ENCODE data around the gene PCDHGA12. TPM values are rescaled to one million over a fixed set of nuclear protein-coding genes. Genes with fewer than 3 reads are reported as not detected.
A peak's percentile ranks its signal among the peaks of the same experiment; 100 is the strongest.

Gene PCDHGA12
- total and polyA plus RNA-seq, 10 of the 15 experiments (the other 5 are each of a cell fraction or from before 2014, with no cell fraction given), result 0.04 to 0.79 (median 0.36) TPM; not detected in 2

DNA sequence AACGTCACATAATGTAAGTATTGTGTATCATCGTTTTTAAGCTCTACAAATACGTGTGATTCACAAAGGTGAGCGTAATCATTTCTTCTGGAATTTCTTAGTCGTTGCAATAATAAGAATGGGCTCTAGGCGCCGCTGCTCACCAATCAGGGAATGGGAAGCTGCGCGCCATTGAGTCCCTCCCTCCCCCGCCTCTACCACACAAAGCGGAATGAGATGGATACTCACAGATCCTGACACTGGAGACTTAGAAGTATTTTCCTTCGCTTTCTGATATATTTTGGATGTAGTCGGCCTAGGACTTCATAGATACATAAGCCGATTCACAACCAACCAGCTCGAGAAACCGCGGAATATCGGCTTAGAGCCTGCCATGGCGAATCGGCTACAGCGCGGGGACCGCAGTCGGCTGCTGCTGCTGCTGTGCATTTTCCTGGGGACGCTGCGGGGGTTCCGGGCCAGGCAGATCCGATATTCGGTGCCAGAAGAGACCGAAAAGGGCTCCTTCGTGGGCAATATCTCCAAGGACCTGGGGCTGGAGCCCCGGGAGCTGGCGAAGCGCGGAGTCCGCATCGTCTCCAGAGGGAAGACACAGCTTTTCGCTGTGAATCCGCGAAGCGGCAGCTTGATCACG, 9.3 kb upstream of the PCDHGA12 start, which contains the start of gene PCDHGA11 (continued):
- TF ChIP-seq, protein P1, sequence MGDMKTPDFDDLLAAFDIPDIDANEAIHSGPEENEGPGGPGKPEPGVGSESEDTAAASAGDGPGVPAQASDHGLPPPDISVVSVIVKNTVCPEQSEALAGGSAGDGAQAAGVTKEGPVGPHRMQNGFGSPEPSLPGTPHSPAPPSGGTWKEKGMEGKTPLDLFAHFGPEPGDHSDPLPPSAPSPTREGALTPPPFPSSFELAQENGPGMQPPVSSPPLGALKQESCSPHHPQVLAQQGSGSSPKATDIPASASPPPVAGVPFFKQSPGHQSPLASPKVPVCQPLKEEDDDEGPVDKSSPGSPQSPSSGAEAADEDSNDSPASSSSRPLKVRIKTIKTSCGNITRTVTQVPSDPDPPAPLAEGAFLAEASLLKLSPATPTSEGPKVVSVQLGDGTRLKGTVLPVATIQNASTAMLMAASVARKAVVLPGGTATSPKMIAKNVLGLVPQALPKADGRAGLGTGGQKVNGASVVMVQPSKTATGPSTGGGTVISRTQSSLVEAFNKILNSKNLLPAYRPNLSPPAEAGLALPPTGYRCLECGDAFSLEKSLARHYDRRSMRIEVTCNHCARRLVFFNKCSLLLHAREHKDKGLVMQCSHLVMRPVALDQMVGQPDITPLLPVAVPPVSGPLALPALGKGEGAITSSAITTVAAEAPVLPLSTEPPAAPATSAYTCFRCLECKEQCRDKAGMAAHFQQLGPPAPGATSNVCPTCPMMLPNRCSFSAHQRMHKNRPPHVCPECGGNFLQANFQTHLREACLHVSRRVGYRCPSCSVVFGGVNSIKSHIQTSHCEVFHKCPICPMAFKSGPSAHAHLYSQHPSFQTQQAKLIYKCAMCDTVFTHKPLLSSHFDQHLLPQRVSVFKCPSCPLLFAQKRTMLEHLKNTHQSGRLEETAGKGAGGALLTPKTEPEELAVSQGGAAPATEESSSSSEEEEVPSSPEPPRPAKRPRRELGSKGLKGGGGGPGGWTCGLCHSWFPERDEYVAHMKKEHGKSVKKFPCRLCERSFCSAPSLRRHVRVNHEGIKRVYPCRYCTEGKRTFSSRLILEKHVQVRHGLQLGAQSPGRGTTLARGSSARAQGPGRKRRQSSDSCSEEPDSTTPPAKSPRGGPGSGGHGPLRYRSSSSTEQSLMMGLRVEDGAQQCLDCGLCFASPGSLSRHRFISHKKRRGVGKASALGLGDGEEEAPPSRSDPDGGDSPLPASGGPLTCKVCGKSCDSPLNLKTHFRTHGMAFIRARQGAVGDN (IDR thresholded peaks at IDR 0.05), result no peak
- no peak for TF ChIP-seq SRF (IDR thresholded peaks at IDR 0.05; ENCODE audit: low read depth in 2 of 2, low read length in 2 of 2)
- TF ChIP-seq SIN3A (IDR thresholded peaks at IDR 0.05; ENCODE audit: low read depth, low read length), result no peak
- TF ChIP-seq FOXM1 (IDR thresholded peaks at IDR 0.05; ENCODE audit: low read depth, low read length), result peak; percentile 46; the same call in 1 of the 2 replicates
- TF ChIP-seq BACH1 (IDR thresholded peaks at IDR 0.05; ENCODE audit: borderline replicate concordance), result no peak
- TF ChIP-seq, protein P2, sequence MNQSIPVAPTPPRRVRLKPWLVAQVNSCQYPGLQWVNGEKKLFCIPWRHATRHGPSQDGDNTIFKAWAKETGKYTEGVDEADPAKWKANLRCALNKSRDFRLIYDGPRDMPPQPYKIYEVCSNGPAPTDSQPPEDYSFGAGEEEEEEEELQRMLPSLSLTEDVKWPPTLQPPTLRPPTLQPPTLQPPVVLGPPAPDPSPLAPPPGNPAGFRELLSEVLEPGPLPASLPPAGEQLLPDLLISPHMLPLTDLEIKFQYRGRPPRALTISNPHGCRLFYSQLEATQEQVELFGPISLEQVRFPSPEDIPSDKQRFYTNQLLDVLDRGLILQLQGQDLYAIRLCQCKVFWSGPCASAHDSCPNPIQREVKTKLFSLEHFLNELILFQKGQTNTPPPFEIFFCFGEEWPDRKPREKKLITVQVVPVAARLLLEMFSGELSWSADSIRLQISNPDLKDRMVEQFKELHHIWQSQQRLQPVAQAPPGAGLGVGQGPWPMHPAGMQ (IDR thresholded peaks at IDR 0.05; ENCODE audit: borderline replicate concordance), result no peak
- 0 out of 2 replicates have a peak, but pooled peaks have one; percentile 56 for TF ChIP-seq SMARCA5 (IDR thresholded peaks at IDR 0.05)
- TF ChIP-seq, protein P3, sequence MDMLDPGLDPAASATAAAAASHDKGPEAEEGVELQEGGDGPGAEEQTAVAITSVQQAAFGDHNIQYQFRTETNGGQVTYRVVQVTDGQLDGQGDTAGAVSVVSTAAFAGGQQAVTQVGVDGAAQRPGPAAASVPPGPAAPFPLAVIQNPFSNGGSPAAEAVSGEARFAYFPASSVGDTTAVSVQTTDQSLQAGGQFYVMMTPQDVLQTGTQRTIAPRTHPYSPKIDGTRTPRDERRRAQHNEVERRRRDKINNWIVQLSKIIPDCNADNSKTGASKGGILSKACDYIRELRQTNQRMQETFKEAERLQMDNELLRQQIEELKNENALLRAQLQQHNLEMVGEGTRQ (IDR thresholded peaks at IDR 0.05; ENCODE audit: borderline replicate concordance, low read depth, low read length), result no peak
- TF ChIP-seq BCL11A (IDR thresholded peaks at IDR 0.05; ENCODE audit: low read depth, low read length), result no peak
- TF ChIP-seq, protein P4, sequence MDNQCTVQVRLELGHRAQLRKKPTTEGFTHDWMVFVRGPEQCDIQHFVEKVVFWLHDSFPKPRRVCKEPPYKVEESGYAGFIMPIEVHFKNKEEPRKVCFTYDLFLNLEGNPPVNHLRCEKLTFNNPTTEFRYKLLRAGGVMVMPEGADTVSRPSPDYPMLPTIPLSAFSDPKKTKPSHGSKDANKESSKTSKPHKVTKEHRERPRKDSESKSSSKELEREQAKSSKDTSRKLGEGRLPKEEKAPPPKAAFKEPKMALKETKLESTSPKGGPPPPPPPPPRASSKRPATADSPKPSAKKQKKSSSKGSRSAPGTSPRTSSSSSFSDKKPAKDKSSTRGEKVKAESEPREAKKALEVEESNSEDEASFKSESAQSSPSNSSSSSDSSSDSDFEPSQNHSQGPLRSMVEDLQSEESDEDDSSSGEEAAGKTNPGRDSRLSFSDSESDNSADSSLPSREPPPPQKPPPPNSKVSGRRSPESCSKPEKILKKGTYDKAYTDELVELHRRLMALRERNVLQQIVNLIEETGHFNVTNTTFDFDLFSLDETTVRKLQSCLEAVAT (IDR thresholded peaks at IDR 0.05), result no peak
- no peak for TF ChIP-seq TCF12 (IDR thresholded peaks at IDR 0.05; ENCODE audit: low read depth, low read length)
- TF ChIP-seq, protein P5, sequence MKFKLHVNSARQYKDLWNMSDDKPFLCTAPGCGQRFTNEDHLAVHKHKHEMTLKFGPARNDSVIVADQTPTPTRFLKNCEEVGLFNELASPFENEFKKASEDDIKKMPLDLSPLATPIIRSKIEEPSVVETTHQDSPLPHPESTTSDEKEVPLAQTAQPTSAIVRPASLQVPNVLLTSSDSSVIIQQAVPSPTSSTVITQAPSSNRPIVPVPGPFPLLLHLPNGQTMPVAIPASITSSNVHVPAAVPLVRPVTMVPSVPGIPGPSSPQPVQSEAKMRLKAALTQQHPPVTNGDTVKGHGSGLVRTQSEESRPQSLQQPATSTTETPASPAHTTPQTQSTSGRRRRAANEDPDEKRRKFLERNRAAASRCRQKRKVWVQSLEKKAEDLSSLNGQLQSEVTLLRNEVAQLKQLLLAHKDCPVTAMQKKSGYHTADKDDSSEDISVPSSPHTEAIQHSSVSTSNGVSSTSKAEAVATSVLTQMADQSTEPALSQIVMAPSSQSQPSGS (IDR thresholded peaks at IDR 0.05; ENCODE audit: low read length), result no peak
- no peak for TF ChIP-seq LARP7 (IDR thresholded peaks at IDR 0.05)
- TF ChIP-seq, protein P6, sequence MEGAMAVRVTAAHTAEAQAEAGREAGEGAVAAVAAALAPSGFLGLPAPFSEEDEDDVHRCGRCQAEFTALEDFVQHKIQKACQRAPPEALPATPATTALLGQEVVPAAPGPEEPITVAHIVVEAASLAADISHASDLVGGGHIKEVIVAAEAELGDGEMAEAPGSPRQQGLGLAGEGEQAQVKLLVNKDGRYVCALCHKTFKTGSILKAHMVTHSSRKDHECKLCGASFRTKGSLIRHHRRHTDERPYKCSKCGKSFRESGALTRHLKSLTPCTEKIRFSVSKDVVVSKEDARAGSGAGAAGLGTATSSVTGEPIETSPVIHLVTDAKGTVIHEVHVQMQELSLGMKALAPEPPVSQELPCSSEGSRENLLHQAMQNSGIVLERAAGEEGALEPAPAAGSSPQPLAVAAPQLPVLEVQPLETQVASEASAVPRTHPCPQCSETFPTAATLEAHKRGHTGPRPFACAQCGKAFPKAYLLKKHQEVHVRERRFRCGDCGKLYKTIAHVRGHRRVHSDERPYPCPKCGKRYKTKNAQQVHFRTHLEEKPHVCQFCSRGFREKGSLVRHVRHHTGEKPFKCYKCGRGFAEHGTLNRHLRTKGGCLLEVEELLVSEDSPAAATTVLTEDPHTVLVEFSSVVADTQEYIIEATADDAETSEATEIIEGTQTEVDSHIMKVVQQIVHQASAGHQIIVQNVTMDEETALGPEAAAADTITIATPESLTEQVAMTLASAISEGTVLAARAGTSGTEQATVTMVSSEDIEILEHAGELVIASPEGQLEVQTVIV (IDR thresholded peaks at IDR 0.05; ENCODE audit: borderline replicate concordance, partially characterized antibody), result no peak
- TF ChIP-seq SUPT20H (IDR thresholded peaks at IDR 0.05; ENCODE audit: borderline replicate concordance, control insufficient read depth, low read depth, low read length), result no peak
- no peak for TF ChIP-seq CBX3 (IDR thresholded peaks at IDR 0.05; ENCODE audit: borderline replicate concordance, low read depth)
- no peak for TF ChIP-seq MEF2A (IDR thresholded peaks at IDR 0.05; ENCODE audit: insufficient read depth, low read depth, low read length)
- no peak for TF ChIP-seq ZBED1 (IDR thresholded peaks at IDR 0.05; ENCODE audit: borderline replicate concordance)
- no peak for TF ChIP-seq PAX5 (IDR thresholded peaks at IDR 0.05; ENCODE audit: borderline replicate concordance, low read depth, low read length)

All from GM12878 (cell line).